ENCODE measurements around the gene FAM98A.

DNA sequence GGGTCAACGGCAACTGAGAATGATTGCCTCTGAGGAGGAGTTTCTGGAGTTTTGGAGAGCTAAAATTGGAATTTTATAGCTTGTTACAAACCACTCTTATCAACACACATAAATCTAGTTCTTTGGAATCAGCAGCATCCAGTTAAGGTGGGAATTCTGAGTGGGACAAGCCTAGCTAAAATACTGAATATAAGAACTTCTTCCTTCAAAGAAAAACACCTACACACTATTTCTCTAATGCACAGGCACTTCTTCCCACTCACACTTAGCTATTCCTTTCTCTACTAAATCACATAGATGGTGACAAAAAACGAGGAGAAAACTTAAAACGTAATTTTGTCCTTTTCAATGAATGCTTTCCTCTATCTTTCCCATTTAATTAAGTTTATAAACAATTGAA, 43.4 kb downstream of the FAM98A start:
- no peak for TF ChIP-seq POLR2A (IDR thresholded peaks at IDR 0.05)
- TF ChIP-seq, protein P1, sequence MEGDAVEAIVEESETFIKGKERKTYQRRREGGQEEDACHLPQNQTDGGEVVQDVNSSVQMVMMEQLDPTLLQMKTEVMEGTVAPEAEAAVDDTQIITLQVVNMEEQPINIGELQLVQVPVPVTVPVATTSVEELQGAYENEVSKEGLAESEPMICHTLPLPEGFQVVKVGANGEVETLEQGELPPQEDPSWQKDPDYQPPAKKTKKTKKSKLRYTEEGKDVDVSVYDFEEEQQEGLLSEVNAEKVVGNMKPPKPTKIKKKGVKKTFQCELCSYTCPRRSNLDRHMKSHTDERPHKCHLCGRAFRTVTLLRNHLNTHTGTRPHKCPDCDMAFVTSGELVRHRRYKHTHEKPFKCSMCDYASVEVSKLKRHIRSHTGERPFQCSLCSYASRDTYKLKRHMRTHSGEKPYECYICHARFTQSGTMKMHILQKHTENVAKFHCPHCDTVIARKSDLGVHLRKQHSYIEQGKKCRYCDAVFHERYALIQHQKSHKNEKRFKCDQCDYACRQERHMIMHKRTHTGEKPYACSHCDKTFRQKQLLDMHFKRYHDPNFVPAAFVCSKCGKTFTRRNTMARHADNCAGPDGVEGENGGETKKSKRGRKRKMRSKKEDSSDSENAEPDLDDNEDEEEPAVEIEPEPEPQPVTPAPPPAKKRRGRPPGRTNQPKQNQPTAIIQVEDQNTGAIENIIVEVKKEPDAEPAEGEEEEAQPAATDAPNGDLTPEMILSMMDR (IDR thresholded peaks at IDR 0.05) = no peak

All from right lobe of liver (tissue), 4 donors.